Ovary (tissue), 9 donors: ENCODE measurements around the gene CFAP100. TPM values are rescaled to one million over a fixed set of nuclear protein-coding genes. Genes with fewer than 3 reads are reported as not detected.

Source experiments
- DNase-seq, 5 donors: peaks; one replicate each; pipeline ENCODE4 v3.0.0-alpha.2; 2019 to 2020
- H3K27ac ChIP-seq, 2 donors: fragments of 200-600 bp; one replicate each; pipeline versions ENCODE4 v1.5.1 to v1.8.0; 2019 to 2022
- H3K27me3 ChIP-seq: fragments of 200-600 bp; one replicate; pipeline ENCODE4 v1.8.0; 2022
- H3K36me3 ChIP-seq: fragments of 200-600 bp; sonication (generic); one replicate; pipeline ENCODE4 v1.5.1; 2019
- H3K4me1 ChIP-seq: one replicate; pipeline ENCODE4 v1.8.1; 2013; ENCODE audit warnings: mild to moderate bottlenecking, moderate library complexity; ENCODE audit not compliant: insufficient read depth
- H3K4me3 ChIP-seq: fragments of 200-600 bp; sonication (generic); one replicate; pipeline ENCODE4 v1.5.1; 2017
- H3K9me3 ChIP-seq, 2 donors: fragments of 200-600 bp in 1 of 2; sonication (generic) in 1 of 2; one replicate each; pipeline versions ENCODE4 v1.5.1 to v1.8.1; 2013 to 2019; ENCODE audit warnings: mild to moderate bottlenecking in 1 of 2, moderate library complexity in 1 of 2
- CTCF ChIP-seq, 3 donors: fragments of 450-650 bp in 2 of 3; fragments of 200-600 bp in 1 of 3; IDR thresholded peaks; one replicate each; pipeline versions ENCODE4 v1.5.1 to v1.8.0; 2016 to 2022; ENCODE audit warnings: antibody characterized with exemption in 3 of 3, mild to moderate bottlenecking in 1 of 3
- EP300 ChIP-seq: sonication (generic); formaldehyde crosslinking; IDR thresholded peaks from one replicate; pipeline ENCODE4 v1.6.1; 2017; ENCODE audit warnings: antibody characterized with exemption
- POLR2A ChIP-seq: fragments of 450-650 bp; IDR thresholded peaks from one replicate; pipeline ENCODE4 v1.6.1; 2017; ENCODE audit warnings: antibody characterized with exemption, mild to moderate bottlenecking, moderate library complexity
- WGBS, 3 donors: extraction: QIAGEN DNeasy Blood & Tissue Kit in 1 of 3; methylation state at CpG; one replicate each; pipeline versions ENCODE4 v1.1.5 to v1.1.7; 2013 to 2017; 5-methylcytosine and 5-hydroxymethylcytosine counted together
- intact Hi-C, 4 donors: fragments of 100-400 bp; cut with DNase I; formaldehyde crosslinking; loops; one replicate each; pipeline versions ENCODE4 v1.11.0 to v1.15.1; 2022 to 2023
- polyA plus RNA-seq, 2 donors: library from polyadenylated mRNA; stranded (reverse); fragments of 200-250 nt in 1 of 2; fragments of 350-450 nt in 1 of 2; fragmentation: Illumina TruSeq in 1 of 2; extraction: RNeasy Lipid Tissue Mini Kit (QIAGEN cat#74804) in 1 of 2; gene quantifications; one replicate each; pipeline ENCODE4 v1.2.3, GENCODE V29; 2013 to 2014
- total RNA-seq, 7 donors: library from RNA; depleted of rRNA in 2 of 7; stranded (reverse); fragments of >200 nt in 2 of 7; fragmentation: NEBNext Ultra II Directional in 3 of 7; extraction: Animal tissue kit (Norgen Biotek cat#: 25700) in 3 of 7; gene quantifications; one replicate each; pipeline versions ENCODE4 v1.1.0 to v1.2.4, GENCODE V29; 2016 to 2023
- donor health status: DM: no; HTN: no; CAD: no; lungs with moderate emphysema.
- donor health status: DM: no; HTN: no; CAD: no.
- donor health status: Bipolar disorder and iron deficiency.
- donor health status: DM: yes; HTN: yes; CAD: no.
- donor health status: DM: no; HTN: no; CAD: no.
- donor health status: DM: yes; HTN: yes; CAD: no.

Gene CFAP100
- total and polyA plus RNA-seq, 9 donors = 0.06 to 21.3 (median 1.6) TPM; not detected in 3

- 14 to 20% (median 15%) methylated on average over 11 of the region's 11 CpGs for WGBS, 3 donors
- intact Hi-C loops = loop anchor here in 3 of 4 donors (5.0 kb wide), 2 partner anchors 91 to 119 kb away; partner anchors contain the start of gene ZXDC (in 1 of the 3)
- Histone ChIP-seq H3K9me3 (no peaks in the 10 kb centered on the region), H3K36me3 (no peaks in the 10 kb centered on the region), H3K27me3 (no peaks in the 10 kb centered on the region), H3K4me3 (peak overlapping the region; percentile 38), H3K4me1 (peaks cover 16% of the 10 kb centered on the region), H3K27ac (peak overlapping the region; percentile 9 to 85)
- DNase-seq = peak in 1 of 5 donors; percentile 24
- TF ChIP-seq EP300 = no peak
- no peak for TF ChIP-seq POLR2A
- TF ChIP-seq CTCF (IDR thresholded peaks at IDR 0.05) = no peak
These were observed 36.5 kb upstream of the CFAP100 start for GRCh38 chr3:126358038-126358815.

- 75 to 83% (median 77%) methylated on average over 3 of the region's 3 CpGs for WGBS, 3 donors
These were observed 35.9 kb upstream of the CFAP100 start for GRCh38 chr3:126358816-126359181.

GRCh38 chr3:126360046-126360713 lies 34.5 kb upstream of the CFAP100 start:
- DNase-seq = peak in 3 of 5 donors; percentile 5 to 19 (median 6)
- Histone ChIP-seq H3K4me3 (no peak overlapping the region), H3K27me3 (no peaks in the 10 kb centered on the region), H3K9me3 (no peaks in the 10 kb centered on the region), H3K36me3 (no peaks in the 10 kb centered on the region), H3K4me1 (peaks cover 3% of the 10 kb centered on the region), H3K27ac (no peak overlapping the region)
- TF ChIP-seq POLR2A (no peak), EP300 (no peak), CTCF (IDR thresholded peaks at IDR 0.05) (no peak)
- WGBS, 3 donors = 72 to 79% (median 73%) methylated on average over 3 of the region's 3 CpGs
- intact Hi-C loops = no loop called here

More at GRCh38 chr3:126358816-126359181, 35.9 kb upstream of the CFAP100 start:
- H3K27me3 ChIP-seq = no peaks in the 10 kb centered on the region
- H3K36me3 ChIP-seq = no peaks in the 10 kb centered on the region
- no peak overlapping the region for H3K27ac ChIP-seq
- intact Hi-C loops = loop anchor here in 3 of 4 donors (5.0 kb wide), 2 partner anchors 91 to 119 kb away; partner anchors contain the start of gene ZXDC (in 1 of the 3)
- TF ChIP-seq POLR2A (no peak), EP300 (no peak), CTCF (IDR thresholded peaks at IDR 0.05) (no peak)
- H3K9me3 ChIP-seq = no peaks in the 10 kb centered on the region
- peak in 3 of 5 donors; percentile 9 to 28 (median 17) for DNase-seq
- H3K4me1 ChIP-seq = peaks cover 12% of the 10 kb centered on the region
- H3K4me3 ChIP-seq = no peak overlapping the region

GRCh38 chr3:126360714-126361060 lies 34.0 kb upstream of the CFAP100 start:
- no peaks in the 10 kb centered on the region for H3K9me3 ChIP-seq
- intact Hi-C loops = no loop called here

More at GRCh38 chr3:126360714-126361060, 34.0 kb upstream of the CFAP100 start:
- Histone ChIP-seq H3K4me1 (peaks cover 2% of the 10 kb centered on the region), H3K4me3 (no peak overlapping the region), H3K36me3 (no peaks in the 10 kb centered on the region), H3K27me3 (no peaks in the 10 kb centered on the region), H3K27ac (no peak overlapping the region)
- TF ChIP-seq CTCF (IDR thresholded peaks at IDR 0.05) = no peak
- no peak for TF ChIP-seq EP300
- no peak for TF ChIP-seq POLR2A
- WGBS, 3 donors = 76 to 82% (median 77%) methylated on average over 3 of the region's 3 CpGs
- DNase-seq = peak in 3 of 5 donors; percentile 17 to 33 (median 18)
